ENCODE data around the gene PCK1. TPM values are rescaled to one million over a fixed set of nuclear protein-coding genes. Genes with fewer than 3 reads are reported as not detected.

Gene PCK1
- total and polyA plus RNA-seq, 2 of the 8 experiments (the other 6 are each of a cell fraction or from before 2014, with no cell fraction given), result not detected

- TF ChIP-seq CHD7 (IDR thresholded peaks at IDR 0.05; ENCODE audit: insufficient replicate concordance, low read length) (no peak), EP300 (IDR thresholded peaks at IDR 0.05; ENCODE audit: borderline replicate concordance in 1 of 2, low read depth in 2 of 2, low read length in 2 of 2) (no peak), HDAC2 (IDR thresholded peaks at IDR 0.05; ENCODE audit: borderline replicate concordance in 1 of 2, low read depth in 2 of 2, low read length in 2 of 2) (no peak)
These were observed 30.6 kb downstream of the PCK1 start (continued) for GRCh38 chr20:57591289-57592229.

Data from H1 (cell line).